ENCODE data around the gene TUT4. TPM values are rescaled to one million over a fixed set of nuclear protein-coding genes. Genes with fewer than 3 reads are reported as not detected.

TUT4 gene
- polyA plus RNA-seq, 1 donor: 88.1 TPM

DNA sequence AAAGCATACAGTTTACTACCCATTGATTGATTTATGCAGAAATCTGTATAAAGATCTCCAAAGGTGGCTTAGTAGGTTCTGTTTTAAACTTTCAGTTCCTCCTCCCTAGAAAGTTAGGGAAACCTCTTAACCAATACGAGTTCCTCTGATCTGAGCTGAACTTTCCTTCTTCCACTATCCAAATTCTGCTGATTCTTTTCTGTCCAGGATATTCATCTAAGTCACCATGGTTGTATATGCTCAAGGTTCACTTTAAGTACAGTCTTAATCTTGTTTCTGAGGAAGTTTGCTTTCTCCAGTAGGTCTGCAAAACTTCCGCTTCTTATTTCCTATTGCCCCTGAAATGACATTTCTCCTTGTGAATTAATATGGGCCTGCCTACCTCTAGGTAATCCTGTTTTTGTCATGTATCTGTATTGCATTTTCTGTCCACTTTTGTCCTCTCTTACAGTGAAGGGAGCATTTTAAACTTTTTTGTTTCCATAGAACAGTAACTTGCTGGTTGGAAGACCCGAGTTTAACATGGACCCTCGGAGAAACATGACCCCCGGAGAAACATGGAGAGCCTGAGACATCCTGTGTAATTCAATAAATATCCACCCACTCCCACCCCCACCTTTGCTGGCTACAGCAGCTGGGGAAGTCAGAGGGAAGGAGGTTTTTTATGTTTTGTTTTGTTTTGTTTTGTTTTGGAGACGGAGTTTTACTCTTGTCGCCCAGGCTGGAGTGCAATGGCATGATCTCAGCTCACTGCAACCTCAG, 16.7 kb upstream of the TUT4 start:
- no peak for DNase-seq

GRCh38 chr1:52567943-52568342, 15.1 kb upstream of the TUT4 start:
- DNase-seq: no peak

DNA sequence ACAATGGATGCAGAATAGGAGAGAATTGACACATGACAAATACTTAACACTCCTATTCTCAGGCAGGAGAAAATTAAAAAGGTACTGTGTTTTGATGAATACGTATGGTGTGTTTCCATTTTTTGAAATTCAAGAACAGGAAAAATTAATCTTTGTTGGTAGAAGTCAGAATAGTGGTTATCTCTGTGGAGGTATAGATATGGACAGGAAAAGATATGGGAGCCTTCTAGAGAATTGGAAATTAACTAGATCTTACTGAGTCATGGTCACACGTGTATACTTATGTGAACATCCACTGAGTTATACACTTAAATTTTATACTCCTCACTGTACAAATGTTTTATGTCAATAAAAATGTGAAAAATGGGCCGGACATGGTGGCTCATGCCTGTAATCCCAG, 9.9 kb upstream of the TUT4 start:
- no peak for DNase-seq

- DNase-seq: no peak
These were observed 7.0 kb upstream of the TUT4 start for GRCh38 chr1:52559875-52560274.

- DNase-seq: no peak
These were observed 6.0 kb upstream of the TUT4 start for GRCh38 chr1:52558941-52559340.

- no peak for DNase-seq
These were observed 3.9 kb upstream of the TUT4 start for GRCh38 chr1:52556641-52557360.

GRCh38 chr1:52554756-52555155, 1.9 kb upstream of the TUT4 start:
- no peak for DNase-seq

- no peak for DNase-seq
These were observed 1.4 kb upstream of the TUT4 start for GRCh38 chr1:52554267-52554640.

- peak; percentile 91 for DNase-seq
These were observed 722 bp upstream of the TUT4 start for GRCh38 chr1:52553362-52554266.

GRCh38 chr1:52552236-52552504, 722 bp downstream of the TUT4 start:
- DNase-seq: peak; percentile 45

- DNase-seq: peak; percentile 28
These were observed 1.2 kb downstream of the TUT4 start for GRCh38 chr1:52551507-52552235.

DNA sequence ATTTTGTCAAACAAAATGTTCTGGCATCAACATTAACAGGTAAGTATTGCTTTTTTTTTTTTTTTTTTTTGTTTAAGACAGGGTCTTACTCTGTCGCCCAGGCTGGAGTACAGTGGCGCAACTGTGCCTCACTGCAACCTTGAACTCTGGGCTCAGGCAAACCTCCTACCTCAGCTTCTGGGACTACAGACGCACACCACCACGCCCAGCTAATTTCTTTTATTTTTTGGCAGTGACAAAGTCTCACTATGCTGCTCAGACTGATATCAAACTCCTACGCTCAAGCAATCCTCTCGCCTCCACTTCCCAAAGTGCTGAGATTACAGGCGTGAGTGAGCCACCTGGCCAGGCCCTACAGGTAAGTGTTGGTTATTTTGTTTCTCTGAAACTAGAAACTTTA, 2.4 kb downstream of the TUT4 start:
- DNase-seq: no peak

DNA sequence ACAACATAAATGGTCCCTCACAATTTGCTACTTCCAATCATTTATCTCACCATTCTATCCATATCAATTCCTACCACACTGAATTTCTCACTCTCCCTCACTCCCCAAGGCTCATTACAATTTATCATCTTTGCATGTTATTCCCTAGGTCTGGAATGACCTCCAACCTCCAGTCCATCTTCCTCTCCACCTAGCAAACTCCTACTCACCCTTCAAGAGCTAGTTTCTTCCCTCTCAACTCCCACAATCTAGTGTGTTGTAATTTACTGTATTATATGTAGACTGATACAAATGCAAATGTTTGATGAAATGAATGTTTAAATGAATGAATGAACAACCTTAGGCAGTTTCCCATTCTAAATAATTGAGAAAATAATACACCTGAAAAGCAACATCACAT, 3.6 kb downstream of the TUT4 start:
- no peak for DNase-seq

DNA sequence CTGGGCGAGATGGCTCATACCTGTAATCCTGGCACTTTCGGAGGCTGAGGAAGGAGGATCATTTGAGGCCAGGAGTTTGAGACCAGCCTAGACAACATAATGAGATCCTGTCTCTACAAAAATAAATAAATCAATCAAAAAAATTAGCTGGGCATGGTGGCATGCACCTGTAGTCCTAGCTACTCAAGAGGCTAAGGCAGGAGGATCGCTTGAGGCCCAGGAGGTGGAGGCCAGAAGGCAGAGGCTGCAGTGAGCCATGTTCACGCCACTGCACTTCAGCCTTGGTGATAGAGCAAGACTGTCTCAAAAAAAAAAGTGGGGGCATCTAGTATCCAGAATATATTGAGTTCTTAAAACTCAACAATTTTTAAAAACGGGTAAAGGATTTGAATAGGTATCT, 6.0 kb downstream of the TUT4 start:
- DNase-seq: no peak

DNA sequence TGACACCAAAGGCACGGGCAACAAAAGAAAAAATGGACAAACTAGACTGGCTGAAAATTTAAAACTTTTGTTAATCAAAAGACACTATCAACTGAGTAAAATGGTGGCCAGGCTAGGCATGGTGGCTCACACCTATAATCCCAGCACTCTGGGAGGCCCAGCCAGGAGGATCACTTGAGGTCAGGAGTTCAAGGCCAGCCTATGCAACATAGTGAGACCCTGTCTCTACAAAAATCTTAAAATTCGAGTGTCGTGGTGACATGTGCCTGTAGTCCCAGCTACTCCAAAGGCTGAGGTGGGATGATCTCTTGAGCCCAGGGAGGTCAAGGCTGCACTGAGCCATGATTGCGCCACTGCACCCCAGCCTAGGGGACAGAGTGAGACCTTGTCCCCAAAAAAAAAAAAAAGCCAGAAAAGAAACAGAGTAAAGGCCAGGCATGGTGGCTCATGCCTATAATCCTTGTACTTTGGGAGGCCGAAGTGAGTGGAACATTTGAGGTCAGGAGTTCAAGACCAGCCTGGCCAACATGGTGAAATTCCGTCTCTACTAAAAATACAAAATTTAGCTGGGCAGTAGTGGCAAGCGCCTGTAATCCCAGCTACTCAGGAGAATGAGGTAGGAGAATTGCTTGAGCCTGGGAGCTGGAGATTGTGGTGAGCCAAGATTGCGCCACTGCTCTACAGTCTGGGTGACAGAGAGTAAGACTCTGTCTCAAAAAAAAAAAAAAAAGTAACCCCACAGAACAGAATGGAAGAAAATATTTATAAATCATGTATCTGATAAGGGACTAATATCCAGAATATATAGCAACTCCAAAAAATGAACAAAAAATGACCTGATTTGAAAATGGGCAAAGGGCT, 8.0 kb downstream of the TUT4 start:
- DNase-seq: no peak

DNA sequence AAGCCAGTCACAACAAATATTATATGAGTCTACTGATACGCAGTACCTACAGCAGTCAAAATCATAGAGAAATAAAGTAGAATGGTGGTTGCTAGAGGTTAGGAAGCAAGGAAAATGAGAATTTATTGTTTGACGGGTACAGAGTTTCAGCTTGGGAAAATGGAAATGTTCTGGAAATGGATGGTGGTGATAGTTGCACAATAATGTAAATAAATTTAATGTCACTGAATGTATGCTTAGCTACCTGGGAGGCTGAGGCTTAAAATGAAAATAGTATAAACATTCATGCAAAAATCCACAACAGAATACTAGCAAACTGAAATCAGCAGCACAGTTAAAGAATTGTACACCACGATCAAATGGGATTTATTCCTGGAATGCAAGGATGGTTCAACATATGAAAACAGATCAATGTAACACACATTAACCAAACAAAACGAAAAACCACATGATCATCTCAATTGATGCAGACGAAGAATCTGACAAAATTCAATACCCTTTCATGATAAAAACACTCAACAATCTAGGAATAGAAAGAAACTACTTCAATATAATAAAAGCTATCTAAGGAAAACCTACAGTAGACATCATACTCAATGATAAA, 10.7 kb downstream of the TUT4 start:
- DNase-seq: no peak

DNA sequence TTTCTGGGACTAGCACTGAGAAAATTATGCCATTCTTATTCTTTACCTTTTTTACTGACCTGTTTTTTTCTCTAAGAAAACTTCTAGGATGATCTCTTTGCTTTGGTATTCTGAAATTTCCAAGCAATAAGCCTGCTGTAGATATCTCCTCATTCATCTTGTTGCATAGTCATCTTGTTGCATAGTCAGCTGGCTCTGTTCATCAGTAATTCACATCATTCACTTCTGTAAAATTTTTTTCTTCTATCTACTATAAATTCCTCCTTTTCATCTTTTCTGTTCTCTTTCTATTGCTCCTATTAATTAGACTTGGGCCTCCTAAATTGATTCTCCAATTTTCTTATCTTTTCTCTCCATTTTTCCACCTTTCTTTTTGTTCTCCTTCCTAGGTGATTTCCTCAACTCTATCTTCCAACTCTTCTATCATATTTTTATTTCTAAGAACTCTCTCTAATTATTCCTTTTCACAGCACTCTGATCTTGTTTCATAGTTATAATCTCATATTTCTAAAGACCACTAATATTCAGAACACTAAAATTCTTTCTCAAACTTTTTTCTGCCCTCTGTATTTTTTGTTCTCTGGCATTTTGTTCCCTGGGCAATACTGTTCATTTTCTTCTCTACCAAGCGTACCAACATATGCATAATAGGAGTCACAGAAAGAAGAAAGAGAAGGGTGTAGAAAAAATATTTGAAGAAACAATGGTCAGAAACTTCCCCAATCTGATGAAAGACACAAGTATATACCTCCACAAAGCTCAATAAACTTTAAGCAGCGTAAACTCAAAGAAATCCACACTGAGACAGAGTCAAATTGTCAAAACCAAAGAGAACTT, 17.7 kb downstream of the TUT4 start:
- DNase-seq: no peak

DNA sequence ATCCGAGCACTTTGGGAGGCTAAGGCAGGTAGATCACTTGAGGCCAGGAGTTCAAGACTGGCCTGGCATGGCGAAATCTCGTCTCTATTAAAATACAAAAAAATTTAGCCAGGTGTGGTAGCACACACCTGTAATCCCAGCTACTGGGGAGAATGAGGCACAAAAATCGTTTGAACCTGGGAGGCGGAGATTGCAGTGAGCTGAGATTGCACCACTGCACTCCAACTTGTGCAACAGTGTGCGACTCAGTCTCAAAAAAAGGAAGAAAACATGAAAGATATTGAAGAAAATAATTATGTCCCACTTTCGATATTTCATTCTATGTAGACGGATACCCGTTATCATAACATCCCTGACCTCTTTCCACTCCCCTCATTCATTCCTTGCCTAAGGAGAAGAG, 19.2 kb downstream of the TUT4 start:
- DNase-seq: no peak

- DNase-seq: no peak
These were observed 20.1 kb downstream of the TUT4 start for GRCh38 chr1:52532731-52533327.

GRCh38 chr1:52532247-52532646, 20.6 kb downstream of the TUT4 start:
- no peak for DNase-seq
